WTC11 (cell line): Measurements from ENCODE around the gene ANXA8. TPM values are rescaled to one million over a fixed set of nuclear protein-coding genes. Genes with fewer than 3 reads are reported as not detected.

Source experiments
- ATAC-seq: fragments of 200-7000 bp; cut with Tn5 transposase; 2 replicates; pipeline ENCODE4 v1.10.0; 2021; ENCODE audit warnings: mild to moderate bottlenecking, moderate library complexity
- CTCF ChIA-PET: fragments of 300-600 bp; sonication (Branson Sonifier 250); formaldehyde crosslinking; loops from one replicate; lab custom pipeline; 2021; ENCODE audit warnings: antibody characterized with exemption; lab: Charles Lee
- POLR2A ChIA-PET: fragments of 350-600 bp; sonication (Branson Sonifier 250); formaldehyde crosslinking; loops from one replicate; lab custom pipeline; 2021; ENCODE audit warnings: antibody characterized with exemption; lab: Charles Lee
- DNase-seq: peaks from one replicate; pipeline ENCODE4 v3.0.0; 2021; ENCODE audit warnings: low spot score
- H3K27ac Mint-ChIP-seq: 2 replicates; pipeline ENCODE4 v1.8.0; 2021; ENCODE audit warnings: mixed read lengths
- H3K27me3 Mint-ChIP-seq: 2 replicates; pipeline ENCODE4 v1.8.0; 2021; ENCODE audit warnings: low read depth, mild to moderate bottlenecking, moderate library complexity, mixed read lengths
- H3K36me3 Mint-ChIP-seq: 2 replicates; pipeline ENCODE4 v1.8.0; 2021; ENCODE audit warnings: mixed read lengths
- H3K4me1 Mint-ChIP-seq: 2 replicates; pipeline ENCODE4 v1.8.0; 2022; ENCODE audit warnings: mixed read lengths
- H3K4me3 Mint-ChIP-seq: 2 replicates; pipeline ENCODE4 v1.8.0; 2021; ENCODE audit warnings: mild to moderate bottlenecking, moderate library complexity, mixed read lengths
- H3K9me3 Mint-ChIP-seq: 2 replicates; pipeline ENCODE4 v1.8.0; 2021; ENCODE audit warnings: mixed read lengths
- EMX1 ChIP-seq: fragments of 250-450 bp; sonication (Bioruptor Pico); IDR thresholded peaks from 2 replicates; pipeline ENCODE4 v1.8.0; 2021; ENCODE audit warnings: mild to moderate bottlenecking
- GABPB1 ChIP-seq: sonication (generic); formaldehyde crosslinking; IDR thresholded peaks from 2 replicates; pipeline ENCODE4 v1.8.1; 2023; ENCODE audit warnings: mild to moderate bottlenecking, missing genetic modification reagents
- MXD4 ChIP-seq: fragments of 250-450 bp; sonication (Bioruptor Pico); IDR thresholded peaks from 2 replicates; pipeline ENCODE4 v1.8.0; 2021; ENCODE audit warnings: mild to moderate bottlenecking, moderate library complexity, borderline replicate concordance
- NR1H2 ChIP-seq: sonication (generic); formaldehyde crosslinking; IDR thresholded peaks from 2 replicates; pipeline ENCODE4 v1.9.0; 2021; ENCODE audit warnings: mild to moderate bottlenecking, moderate library complexity, missing genetic modification reagents
- OVOL2 ChIP-seq: fragments of 250-450 bp; sonication (Bioruptor Pico); IDR thresholded peaks from 2 replicates; pipeline ENCODE4 v1.9.0; 2021; ENCODE audit warnings: mild to moderate bottlenecking, borderline replicate concordance
- PRRX2 ChIP-seq: fragments of 250-450 bp; sonication (Bioruptor Pico); IDR thresholded peaks from 2 replicates; pipeline ENCODE4 v1.8.0; 2021; ENCODE audit warnings: mild to moderate bottlenecking
- ZNF396 ChIP-seq: fragments of 250-450 bp; sonication (Bioruptor Pico); IDR thresholded peaks from 2 replicates; pipeline ENCODE4 v1.8.0; 2021; ENCODE audit warnings: mild to moderate bottlenecking, moderate library complexity, borderline replicate concordance
- total RNA-seq: library from RNA; stranded (reverse); gene quantifications from 3 replicates; pipeline ENCODE4 v1.2.3, GENCODE V29; 2021
- TF ChIP-seq, protein P1 (sequence below): fragments of 250-450 bp; sonication (Bioruptor Pico); conservative IDR thresholded peaks from 2 replicates; pipeline ENCODE4 v1.9.0; 2021; ENCODE audit warnings: mild to moderate bottlenecking
- TF ChIP-seq, protein P2 (sequence below): sonication (generic); formaldehyde crosslinking; IDR thresholded peaks from 2 replicates; pipeline ENCODE4 v1.8.1; 2022; ENCODE audit warnings: mild to moderate bottlenecking, moderate library complexity, missing genetic modification reagents
- TF ChIP-seq, protein P3 (sequence below): sonication (generic); formaldehyde crosslinking; IDR thresholded peaks from 2 replicates; pipeline ENCODE4 v1.8.0; 2022; ENCODE audit warnings: mild to moderate bottlenecking, missing genetic modification reagents
- TF ChIP-seq, protein P4 (sequence below): fragments of 250-450 bp; sonication (Bioruptor Pico); IDR thresholded peaks from 2 replicates; pipeline ENCODE4 v1.8.0; 2021; ENCODE audit warnings: mild to moderate bottlenecking
- TF ChIP-seq, protein P5 (sequence below): sonication (generic); formaldehyde crosslinking; IDR thresholded peaks from 2 replicates; pipeline ENCODE4 v1.8.1; 2023; ENCODE audit warnings: mild to moderate bottlenecking, moderate library complexity, missing genetic modification reagents
- TF ChIP-seq, protein P6 (sequence below): sonication (generic); formaldehyde crosslinking; IDR thresholded peaks from 2 replicates; pipeline ENCODE4 v1.8.1; 2023; ENCODE audit warnings: mild to moderate bottlenecking, missing genetic modification reagents, moderate library complexity

ANXA8 gene
- total RNA-seq, 1 experiment from 2014 or later, result 0.20 TPM

DNA sequence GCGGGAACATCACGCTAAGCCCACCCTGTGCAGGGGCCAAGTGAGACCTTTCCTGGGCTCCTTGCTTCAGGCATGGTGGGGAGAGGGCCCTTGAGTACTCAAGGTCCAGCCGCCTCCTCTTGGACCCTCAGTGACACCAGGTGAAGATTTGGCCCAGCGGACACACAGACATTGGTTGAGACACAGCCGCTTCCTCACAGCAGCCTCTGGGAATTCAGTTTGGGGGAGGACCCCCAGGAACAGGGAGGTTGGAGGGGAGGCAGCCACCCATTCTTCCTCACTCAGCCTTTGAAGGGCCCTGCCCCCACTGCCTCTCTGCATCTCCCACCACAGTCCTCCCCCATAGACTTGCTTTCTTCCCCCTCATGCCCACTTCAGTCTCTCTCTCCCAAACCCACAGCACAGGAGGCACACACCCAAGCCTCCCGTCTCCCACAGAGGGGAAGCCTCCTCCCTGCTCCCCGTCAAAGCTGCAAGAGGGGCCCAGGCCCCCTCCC lies 31.9 kb downstream of the ANXA8 start:
- Mint-ChIP-seq H3K27ac (no peak overlapping the region), H3K27me3 (no peaks in the 10 kb centered on the region), H3K9me3 (peaks cover 9% of the 10 kb centered on the region), H3K4me1 (peaks cover 4% of the 10 kb centered on the region; the same call in 1 of the 2 replicates), H3K36me3 (no peaks in the 10 kb centered on the region), H3K4me3 (no peak overlapping the region)
- TF ChIP-seq EMX1 (CRISPR knock-in tag), result no peak
- TF ChIP-seq, protein P1, sequence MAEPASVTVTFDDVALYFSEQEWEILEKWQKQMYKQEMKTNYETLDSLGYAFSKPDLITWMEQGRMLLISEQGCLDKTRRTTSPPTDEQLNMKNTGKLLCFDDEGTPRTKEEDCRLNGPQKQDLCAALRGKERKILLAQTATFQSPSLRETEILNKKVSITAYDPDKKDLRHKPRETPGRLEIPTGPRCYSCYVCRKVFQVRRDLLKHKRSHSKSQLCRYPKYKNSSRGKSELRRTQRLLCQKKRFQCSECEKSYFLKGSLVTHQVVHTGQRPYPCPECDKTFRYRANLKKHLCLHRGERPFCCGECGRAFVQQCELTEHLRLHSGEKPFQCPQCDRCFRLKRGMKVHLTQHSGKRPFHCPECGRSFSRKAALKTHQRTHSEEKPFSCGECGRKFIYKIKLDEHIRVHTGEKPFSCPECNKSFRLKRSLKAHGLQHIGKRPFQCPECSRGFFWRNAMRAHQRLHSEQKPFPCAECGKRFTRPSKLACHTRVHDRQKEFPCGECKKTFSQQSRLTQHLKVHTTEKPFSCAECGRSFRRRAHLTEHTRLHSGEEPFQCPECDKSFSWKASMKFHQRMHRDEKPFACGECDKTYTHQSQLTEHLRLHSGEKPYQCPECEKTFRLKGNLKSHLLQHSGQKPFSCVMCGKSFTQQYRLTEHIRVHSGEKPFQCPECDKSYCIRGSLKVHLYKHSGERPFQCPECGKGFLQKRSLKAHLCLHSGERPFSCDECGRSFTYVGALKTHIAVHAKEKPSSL (CRISPR knock-in tag), result no peak
- TF ChIP-seq, protein P2, sequence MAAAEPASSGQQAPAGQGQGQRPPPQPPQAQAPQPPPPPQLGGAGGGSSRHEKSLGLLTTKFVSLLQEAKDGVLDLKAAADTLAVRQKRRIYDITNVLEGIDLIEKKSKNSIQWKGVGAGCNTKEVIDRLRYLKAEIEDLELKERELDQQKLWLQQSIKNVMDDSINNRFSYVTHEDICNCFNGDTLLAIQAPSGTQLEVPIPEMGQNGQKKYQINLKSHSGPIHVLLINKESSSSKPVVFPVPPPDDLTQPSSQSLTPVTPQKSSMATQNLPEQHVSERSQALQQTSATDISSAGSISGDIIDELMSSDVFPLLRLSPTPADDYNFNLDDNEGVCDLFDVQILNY (CRISPR knock-in tag), result no peak
- no peak for DNase-seq
- ChIA-PET POLR2A (no interaction called here), CTCF (no interaction called here)
- ATAC-seq, result no peak

DNA sequence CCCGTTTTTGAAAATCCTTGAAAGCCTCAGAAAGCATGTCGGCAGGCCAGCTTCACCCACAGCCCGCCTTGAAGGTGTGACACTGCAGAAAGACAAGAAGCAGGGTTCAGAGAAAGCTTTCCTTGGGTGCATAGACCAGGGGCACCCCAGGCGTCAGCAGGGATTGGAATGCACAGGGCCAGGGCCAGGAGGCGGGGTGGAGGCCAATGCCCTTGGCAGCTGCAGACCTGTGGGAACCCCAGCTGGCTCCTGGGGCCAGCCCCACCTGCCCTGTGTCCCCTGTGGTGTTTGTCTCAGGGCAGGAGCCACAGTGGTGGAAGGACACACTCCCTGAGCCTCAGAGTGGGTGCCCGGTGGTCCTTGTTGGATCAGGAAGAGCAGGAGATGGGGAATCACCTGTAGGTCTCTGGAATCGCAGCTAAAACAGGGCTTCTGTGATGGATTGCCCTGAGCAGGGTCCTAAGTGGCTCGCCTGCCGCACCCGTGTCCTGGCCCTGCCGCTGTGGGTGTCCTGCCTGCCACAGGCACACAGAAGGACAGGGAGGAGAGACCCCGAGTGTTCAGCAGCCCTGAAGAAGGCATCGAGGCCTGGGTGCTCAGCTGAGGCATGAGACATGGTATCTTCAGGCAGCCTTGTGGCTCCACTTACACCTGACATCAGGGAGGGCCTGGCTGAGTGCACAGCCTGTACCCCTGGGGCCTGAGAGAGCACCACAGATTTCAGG lies 32.5 kb downstream of the ANXA8 start:
- CTCF ChIA-PET, result no interaction called here
- TF ChIP-seq, protein P3, sequence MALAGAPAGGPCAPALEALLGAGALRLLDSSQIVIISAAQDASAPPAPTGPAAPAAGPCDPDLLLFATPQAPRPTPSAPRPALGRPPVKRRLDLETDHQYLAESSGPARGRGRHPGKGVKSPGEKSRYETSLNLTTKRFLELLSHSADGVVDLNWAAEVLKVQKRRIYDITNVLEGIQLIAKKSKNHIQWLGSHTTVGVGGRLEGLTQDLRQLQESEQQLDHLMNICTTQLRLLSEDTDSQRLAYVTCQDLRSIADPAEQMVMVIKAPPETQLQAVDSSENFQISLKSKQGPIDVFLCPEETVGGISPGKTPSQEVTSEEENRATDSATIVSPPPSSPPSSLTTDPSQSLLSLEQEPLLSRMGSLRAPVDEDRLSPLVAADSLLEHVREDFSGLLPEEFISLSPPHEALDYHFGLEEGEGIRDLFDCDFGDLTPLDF (CRISPR knock-in tag), result no peak
- no peak for TF ChIP-seq ZNF396
- TF ChIP-seq OVOL2 (CRISPR knock-in tag), result no peak
- TF ChIP-seq, protein P2 (CRISPR knock-in tag), result no peak
- TF ChIP-seq, protein P4, sequence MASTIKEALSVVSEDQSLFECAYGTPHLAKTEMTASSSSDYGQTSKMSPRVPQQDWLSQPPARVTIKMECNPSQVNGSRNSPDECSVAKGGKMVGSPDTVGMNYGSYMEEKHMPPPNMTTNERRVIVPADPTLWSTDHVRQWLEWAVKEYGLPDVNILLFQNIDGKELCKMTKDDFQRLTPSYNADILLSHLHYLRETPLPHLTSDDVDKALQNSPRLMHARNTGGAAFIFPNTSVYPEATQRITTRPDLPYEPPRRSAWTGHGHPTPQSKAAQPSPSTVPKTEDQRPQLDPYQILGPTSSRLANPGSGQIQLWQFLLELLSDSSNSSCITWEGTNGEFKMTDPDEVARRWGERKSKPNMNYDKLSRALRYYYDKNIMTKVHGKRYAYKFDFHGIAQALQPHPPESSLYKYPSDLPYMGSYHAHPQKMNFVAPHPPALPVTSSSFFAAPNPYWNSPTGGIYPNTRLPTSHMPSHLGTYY, result no peak
- TF ChIP-seq NR1H2, result no peak
- no peak for TF ChIP-seq PRRX2
- TF ChIP-seq, protein P5, sequence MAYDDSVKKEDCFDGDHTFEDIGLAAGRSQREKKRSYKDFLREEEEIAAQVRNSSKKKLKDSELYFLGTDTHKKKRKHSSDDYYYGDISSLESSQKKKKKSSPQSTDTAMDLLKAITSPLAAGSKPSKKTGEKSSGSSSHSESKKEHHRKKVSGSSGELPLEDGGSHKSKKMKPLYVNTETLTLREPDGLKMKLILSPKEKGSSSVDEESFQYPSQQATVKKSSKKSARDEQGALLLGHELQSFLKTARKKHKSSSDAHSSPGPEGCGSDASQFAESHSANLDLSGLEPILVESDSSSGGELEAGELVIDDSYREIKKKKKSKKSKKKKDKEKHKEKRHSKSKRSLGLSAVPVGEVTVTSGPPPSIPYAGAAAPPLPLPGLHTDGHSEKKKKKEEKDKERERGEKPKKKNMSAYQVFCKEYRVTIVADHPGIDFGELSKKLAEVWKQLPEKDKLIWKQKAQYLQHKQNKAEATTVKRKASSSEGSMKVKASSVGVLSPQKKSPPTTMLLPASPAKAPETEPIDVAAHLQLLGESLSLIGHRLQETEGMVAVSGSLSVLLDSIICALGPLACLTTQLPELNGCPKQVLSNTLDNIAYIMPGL (CRISPR knock-in tag), result no peak
- TF ChIP-seq, protein P6, sequence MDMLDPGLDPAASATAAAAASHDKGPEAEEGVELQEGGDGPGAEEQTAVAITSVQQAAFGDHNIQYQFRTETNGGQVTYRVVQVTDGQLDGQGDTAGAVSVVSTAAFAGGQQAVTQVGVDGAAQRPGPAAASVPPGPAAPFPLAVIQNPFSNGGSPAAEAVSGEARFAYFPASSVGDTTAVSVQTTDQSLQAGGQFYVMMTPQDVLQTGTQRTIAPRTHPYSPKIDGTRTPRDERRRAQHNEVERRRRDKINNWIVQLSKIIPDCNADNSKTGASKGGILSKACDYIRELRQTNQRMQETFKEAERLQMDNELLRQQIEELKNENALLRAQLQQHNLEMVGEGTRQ (CRISPR knock-in tag), result no peak
- TF ChIP-seq GABPB1 (CRISPR knock-in tag), result no peak
- TF ChIP-seq MXD4 (CRISPR knock-in tag), result no peak
- TF ChIP-seq, all 79 proteins: peak for 0
- Mint-ChIP-seq H3K36me3 (no peaks in the 10 kb centered on the region), H3K27me3 (no peaks in the 10 kb centered on the region), H3K27ac (no peak overlapping the region), H3K4me3 (no peak overlapping the region), H3K9me3 (peaks cover 9% of the 10 kb centered on the region), H3K4me1 (peaks cover 4% of the 10 kb centered on the region; the same call in 1 of the 2 replicates)
- ATAC-seq (no peak), DNase-seq (no peak)
- POLR2A ChIA-PET, result no interaction called here
